Activated T-cell treated with anti-CD3 and anti-CD28 coated beads for 4 hours (primary cell): ENCODE results near the gene XPNPEP1.
A peak's percentile ranks its signal among the peaks of the same experiment; 100 is the strongest.
"Not testable (repeated sequence)": the region's sequence is repeated elsewhere in the genome, so short reads cannot be mapped to it uniquely, and the experiment has no call there.

ENCODE experiments used
- DNase-seq: peaks from one replicate; pipeline ENCODE4 v3.0.0-alpha.2; 2020

Gene XPNPEP1

GRCh38 chr10:109922358-109922975, 844 bp downstream of the XPNPEP1 start:
- no peak for DNase-seq

DNA sequence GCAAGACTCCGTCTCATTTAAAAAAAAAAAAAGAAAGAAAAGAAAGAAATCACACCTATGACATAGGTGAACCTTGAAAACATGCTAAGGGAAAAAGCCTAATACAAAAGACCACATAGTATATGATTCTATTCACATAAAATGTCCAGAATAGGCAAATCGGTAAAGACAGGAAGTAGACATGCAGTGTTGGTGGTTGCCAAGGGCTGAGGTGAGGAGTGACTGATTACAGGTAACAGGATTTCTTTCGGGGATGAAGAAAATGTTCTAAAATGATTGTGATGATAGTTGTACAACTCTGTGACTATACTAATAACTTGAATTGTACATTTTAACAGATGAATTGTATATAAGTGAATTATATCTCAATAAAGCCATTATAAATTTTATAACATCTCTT, 3.3 kb downstream of the XPNPEP1 start:
- no peak for DNase-seq

- DNase-seq: no peak
Observed at GRCh38 chr10:109919220-109919619, 4.1 kb downstream of the XPNPEP1 start.

- not testable (repeated sequence) for DNase-seq
Observed at GRCh38 chr10:109918707-109919106, 4.6 kb downstream of the XPNPEP1 start.

DNA sequence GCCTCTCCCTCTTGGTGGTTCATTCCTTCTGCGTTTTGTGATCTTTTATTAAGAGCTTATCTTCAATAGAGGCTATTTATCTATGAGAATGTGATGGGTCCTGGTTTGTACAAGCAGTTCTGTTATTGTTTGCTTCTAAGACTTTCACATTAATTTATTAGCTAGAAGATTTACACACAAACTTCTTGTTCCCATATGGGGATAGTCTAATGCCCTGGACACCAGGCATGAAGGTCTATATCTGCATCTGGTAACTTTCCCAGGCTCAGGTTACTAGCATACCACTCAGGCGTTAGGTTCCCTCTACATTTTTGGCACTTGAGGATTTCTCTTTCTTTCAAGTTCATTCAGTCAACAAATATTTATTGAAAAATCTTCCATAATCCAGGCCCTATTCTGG, 7.7 kb downstream of the XPNPEP1 start:
- no peak for DNase-seq

DNA sequence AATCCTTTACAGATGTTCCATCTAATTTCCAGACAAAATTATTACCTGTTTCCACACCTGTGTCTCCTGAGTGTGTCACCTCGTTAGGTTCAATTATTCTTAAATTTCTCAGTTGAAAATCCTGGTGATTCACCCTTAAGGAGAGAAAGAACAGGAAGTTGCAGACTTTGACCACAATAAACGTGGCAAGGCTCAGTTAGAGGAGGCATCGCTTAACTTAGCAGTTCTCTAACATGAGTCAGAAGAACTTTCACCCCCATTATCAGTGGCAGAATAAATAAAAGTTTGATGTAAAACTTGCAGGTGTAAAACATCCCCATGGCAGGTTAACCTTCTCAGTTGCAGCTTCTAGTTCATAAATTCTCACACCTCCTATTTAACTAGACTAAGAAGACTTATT, 8.3 kb downstream of the XPNPEP1 start:
- peak; percentile 25 for DNase-seq

- DNase-seq: no peak
Observed at GRCh38 chr10:109913306-109913892, 9.9 kb downstream of the XPNPEP1 start.

GRCh38 chr10:109912335-109913281, 10.7 kb downstream of the XPNPEP1 start:
- DNase-seq: no peak

- DNase-seq: no peak
Observed at GRCh38 chr10:109911903-109912302, 11.4 kb downstream of the XPNPEP1 start.

DNA sequence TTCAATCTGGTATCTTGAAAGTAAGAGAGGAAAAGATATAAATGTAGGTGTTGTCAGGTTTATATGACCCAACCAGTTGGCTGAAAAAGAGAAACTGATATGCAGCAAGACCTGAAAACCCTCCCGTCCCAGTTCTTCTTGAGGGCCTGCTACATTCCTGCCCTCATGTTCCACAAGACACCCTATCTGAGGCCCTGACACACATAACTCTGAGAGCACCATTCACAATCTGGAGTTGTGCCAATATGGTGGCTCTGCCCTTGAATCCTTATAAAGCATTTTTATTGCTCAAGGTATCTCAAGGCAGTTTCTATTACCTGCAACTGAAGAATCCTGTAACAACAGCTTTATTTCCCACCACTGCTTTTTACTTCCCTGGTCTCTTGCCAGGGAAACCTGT, 17.0 kb downstream of the XPNPEP1 start:
- no peak for DNase-seq

GRCh38 chr10:109904397-109904796, 18.9 kb downstream of the XPNPEP1 start:
- DNase-seq: no peak

- no peak for DNase-seq
Observed at GRCh38 chr10:109902992-109903947, 20.0 kb downstream of the XPNPEP1 start.

- DNase-seq: no peak
Observed at GRCh38 chr10:109899356-109900331, 23.7 kb downstream of the XPNPEP1 start.

GRCh38 chr10:109898666-109899355, 24.5 kb downstream of the XPNPEP1 start:
- DNase-seq: no peak

- DNase-seq: no peak
Observed at GRCh38 chr10:109898007-109898406, 25.3 kb downstream of the XPNPEP1 start.

DNA sequence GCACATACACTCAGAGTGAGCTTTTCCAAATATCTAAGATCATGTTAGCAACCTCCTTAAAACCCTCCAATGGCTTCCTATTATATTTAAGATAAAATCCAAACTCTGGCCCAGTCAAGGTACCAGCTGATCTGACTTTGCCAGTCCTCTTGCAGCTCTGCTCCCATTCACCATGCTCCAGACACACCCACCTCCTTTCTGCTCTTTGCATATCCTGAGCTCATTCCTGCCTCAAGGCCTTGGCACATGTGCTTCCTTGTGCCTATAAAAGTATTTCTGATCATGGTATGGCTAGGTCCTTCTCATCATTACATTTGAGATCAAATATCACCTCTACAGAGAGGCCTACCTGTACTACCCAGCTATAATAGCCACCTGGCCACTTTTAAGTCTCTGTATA, 27.5 kb downstream of the XPNPEP1 start:
- no peak for DNase-seq

DNA sequence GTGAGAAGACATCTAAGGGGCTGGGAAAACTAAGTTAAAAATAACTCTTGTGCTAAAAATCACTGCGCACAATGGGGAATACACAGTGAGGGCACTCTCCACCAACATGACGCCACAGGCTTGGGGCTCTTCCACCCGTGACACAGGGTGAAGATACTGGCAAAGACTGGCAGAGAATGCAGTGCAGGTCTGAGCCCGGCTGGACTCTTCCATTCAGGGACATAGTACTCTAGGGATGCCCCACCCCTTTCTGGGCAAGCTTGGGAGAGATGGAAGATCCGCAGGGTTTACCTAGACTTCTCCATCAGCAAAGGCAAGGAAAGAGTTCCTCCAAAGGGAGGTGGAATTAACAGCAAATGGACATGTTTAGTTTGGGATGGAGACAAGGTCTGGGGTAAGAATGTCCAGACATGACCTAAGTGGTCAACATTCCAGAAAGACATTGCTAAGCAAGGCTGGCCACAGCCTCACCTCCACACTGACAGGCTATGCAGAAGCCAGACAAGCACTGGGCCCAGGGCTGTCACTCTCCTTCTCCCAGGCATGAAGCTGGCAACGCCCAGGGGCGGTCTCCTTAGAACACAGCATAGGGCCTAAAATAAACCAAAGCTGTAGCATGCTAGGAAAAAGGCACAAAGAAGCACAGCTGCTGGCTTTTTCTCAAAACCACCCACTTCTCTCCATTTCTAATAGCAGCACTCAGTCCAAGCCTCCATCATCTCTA, 28.1 kb downstream of the XPNPEP1 start:
- no peak for DNase-seq

DNA sequence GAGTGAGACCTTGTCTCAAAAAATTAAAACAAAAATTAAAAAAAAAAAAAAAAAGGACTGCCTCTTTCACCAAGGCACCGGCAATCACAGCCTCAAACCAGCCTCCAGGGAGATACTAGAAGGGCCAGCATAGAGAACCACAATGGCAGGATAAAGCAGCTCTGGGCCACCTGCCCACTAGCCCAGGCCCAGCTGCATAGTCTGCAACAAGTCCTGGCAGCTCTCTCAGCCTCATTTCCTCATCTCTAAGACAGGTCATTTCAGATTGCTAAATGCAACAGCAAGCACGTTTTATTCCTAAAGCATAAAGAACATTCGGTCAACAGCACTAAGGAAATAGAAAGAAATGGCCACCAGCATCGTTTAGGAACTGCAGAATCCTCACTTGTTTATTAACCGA, 28.8 kb downstream of the XPNPEP1 start:
- no peak for DNase-seq

DNA sequence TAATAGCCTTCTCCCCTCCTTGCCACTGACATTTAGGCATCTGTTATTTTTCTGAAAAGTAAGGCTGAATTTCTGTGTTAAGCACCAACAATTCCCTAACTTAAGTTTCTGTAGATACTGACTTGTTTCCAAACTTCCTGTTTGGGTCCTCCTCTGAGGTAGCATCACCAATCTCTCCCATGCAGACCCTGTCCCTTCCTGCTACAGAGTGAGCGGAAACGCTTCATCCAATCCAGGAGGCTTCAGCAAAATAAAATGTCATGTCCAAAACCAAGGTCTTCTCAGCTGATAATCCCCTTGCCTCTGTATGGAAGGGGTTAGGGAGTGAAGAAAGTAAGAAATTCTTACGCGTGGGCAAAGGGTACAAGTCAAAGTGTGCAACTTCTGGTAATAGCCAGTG, 29.9 kb downstream of the XPNPEP1 start:
- no peak for DNase-seq

DNA sequence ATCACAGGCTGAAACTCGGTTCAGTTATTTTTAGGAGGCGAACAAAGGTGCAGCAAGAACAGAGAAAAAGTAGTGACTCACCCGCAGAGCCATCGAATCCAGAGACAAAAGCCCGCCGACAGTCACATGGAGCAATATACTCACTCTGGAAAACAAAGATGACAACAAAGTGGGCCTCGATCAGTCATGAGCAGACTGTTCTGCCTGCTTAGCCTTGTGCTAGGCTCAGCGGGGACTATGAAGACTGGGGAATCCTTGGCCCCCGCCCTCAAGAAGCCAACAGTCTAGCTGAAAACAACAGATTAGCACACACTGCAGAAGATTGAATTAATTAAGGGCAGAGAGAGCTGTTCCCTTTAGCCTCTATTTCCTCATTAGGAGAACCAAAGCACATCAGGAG, 30.4 kb downstream of the XPNPEP1 start:
- no peak for DNase-seq
